ENCODE measurements around the gene GOLGA8A. TPM values are rescaled to one million over a fixed set of nuclear protein-coding genes. Genes with fewer than 3 reads are reported as not detected.

The GOLGA8A gene
- total and polyA plus RNA-seq, 11 donors = 1.1 to 22.0 (median 8.9) TPM

GRCh38 chr15:34473840-34474239, 36.2 kb upstream of the GOLGA8A start:
- intact Hi-C loops (cut with DNase I) = no loop called here
- H3K9me3 ChIP-seq = no peaks in the 10 kb centered on the region
- H3K4me3 ChIP-seq = no peak overlapping the region
- ATAC-seq (no peak), DNase-seq (no peak)
- H3K4me1 ChIP-seq = no peaks in the 10 kb centered on the region
- H3K36me3 ChIP-seq = no peaks in the 10 kb centered on the region
- no peaks in the 10 kb centered on the region for H3K27me3 ChIP-seq
- WGBS, 4 donors = 42 to 73% (median 55%) methylated on average over 1 of the region's 1 CpG
- no peak overlapping the region for H3K27ac ChIP-seq
- TF ChIP-seq CTCF (IDR thresholded peaks at IDR 0.05) (no peak), POLR2A (IDR thresholded peaks at IDR 0.05) (no peak)

- intact Hi-C loops (cut with DNase I) = no loop called here
- Histone ChIP-seq H3K36me3 (no peaks in the 10 kb centered on the region), H3K4me3 (no peak overlapping the region), H3K9me3 (no peaks in the 10 kb centered on the region), H3K4me1 (no peaks in the 10 kb centered on the region), H3K27me3 (no peaks in the 10 kb centered on the region), H3K27ac (no peak overlapping the region)
- WGBS, 4 donors = 66 to 73% (median 67%) methylated on average over 2 of the region's 2 CpGs
- no peak for ATAC-seq
- DNase-seq = no peak
- TF ChIP-seq CTCF (IDR thresholded peaks at IDR 0.05) (no peak), POLR2A (IDR thresholded peaks at IDR 0.05) (no peak)
Measured at GRCh38 chr15:34472947-34473346, 35.3 kb upstream of the GOLGA8A start.

- no peaks in the 10 kb centered on the region for H3K36me3 ChIP-seq
- 37 to 57% (median 39%) methylated on average over 1 of the region's 1 CpG for WGBS, 4 donors
- TF ChIP-seq CTCF (IDR thresholded peaks at IDR 0.05) (no peak), POLR2A (IDR thresholded peaks at IDR 0.05) (no peak)
- no peak overlapping the region for H3K4me3 ChIP-seq
- ATAC-seq (no peak), DNase-seq (no peak)
- H3K4me1 ChIP-seq = no peaks in the 10 kb centered on the region
- no peaks in the 10 kb centered on the region for H3K27me3 ChIP-seq
- H3K27ac ChIP-seq = no peak overlapping the region
- intact Hi-C loops (cut with DNase I) = no loop called here
- H3K9me3 ChIP-seq = no peaks in the 10 kb centered on the region
Measured at GRCh38 chr15:34470892-34471291, 33.3 kb upstream of the GOLGA8A start.

GRCh38 chr15:34470091-34470490, 32.5 kb upstream of the GOLGA8A start:
- no peak for ATAC-seq
- TF ChIP-seq POLR2A (IDR thresholded peaks at IDR 0.05) = no peak
- no peak for TF ChIP-seq CTCF (IDR thresholded peaks at IDR 0.05)
- Histone ChIP-seq H3K9me3 (no peaks in the 10 kb centered on the region), H3K27ac (no peak overlapping the region), H3K4me1 (no peaks in the 10 kb centered on the region), H3K36me3 (no peaks in the 10 kb centered on the region), H3K27me3 (no peaks in the 10 kb centered on the region), H3K4me3 (no peak overlapping the region)
- no peak for DNase-seq
- intact Hi-C loops (cut with DNase I) = no loop called here
- 70 to 86% (median 78%) methylated on average over 3 of the region's 3 CpGs for whole genome bisulfite sequencing, 4 donors

Measured in heart left ventricle (tissue), 16 donors.